ENCODE measurements around the gene ITPR1. TPM values are rescaled to one million over a fixed set of nuclear protein-coding genes. Genes with fewer than 3 reads are reported as not detected.

ITPR1 gene
- total RNA-seq, 1 experiment from 2014 or later, result 48.5 TPM

GRCh38 chr3:4818986-4819693 lies 326.0 kb downstream of the ITPR1 start:
- Histone ChIP-seq H4K20me1 (ENCODE audit: low read length) (no peaks in the 10 kb centered on the region), H3K4me2 (ENCODE audit: low read length) (no peak overlapping the region), H3K9me2 (replicated peaks; ENCODE audit: low read length) (no peaks in the 10 kb centered on the region), H3K36me3 (ENCODE audit: low read depth, low read length) (peaks cover 33% of the 10 kb centered on the region), H3K4me3 (ENCODE audit: low read length) (no peak overlapping the region), H3K4me1 (ENCODE audit: insufficient read depth, low read length) (peaks cover 26% of the 10 kb centered on the region), H3K27me3 (ENCODE audit: low read length) (no peaks in the 10 kb centered on the region), H3K27ac (ENCODE audit: low read length) (0 out of 2 replicates have a peak overlapping the region, but pooled peaks have one; percentile 8), H3K9ac (ENCODE audit: low read length) (no peak overlapping the region), H3K79me2 (ENCODE audit: low read length) (no peaks in the 10 kb centered on the region), H3K9me3 (ENCODE audit: low read length) (0 out of 2 replicates have a peak, but pooled peaks cover 15% of the 10 kb centered on the region), H3F3A (ENCODE audit: low read length, unreplicated experiment) (no peaks in the 10 kb centered on the region), H2AFZ (ENCODE audit: low read length) (no peak overlapping the region)
- peak; percentile 40 for ATAC-seq
- CTCF ChIA-PET, result no interaction called here
- TF ChIP-seq CTCF (conservative IDR thresholded peaks at IDR 0.05; ENCODE audit: low read depth, low read length), result no peak
- TF ChIP-seq EZH2phosphoT487 (IDR thresholded peaks at IDR 0.05; ENCODE audit: borderline replicate concordance, low read length), result no peak
- no peak for TF ChIP-seq EZH2 (IDR thresholded peaks at IDR 0.05; ENCODE audit: low read length, unreplicated experiment)
- intact Hi-C loops (cut with micrococcal nuclease), result no loop called here
- peak; percentile 37 for DNase-seq
- BruUV-seq (replicated peaks), result no TSS peak
- POLR2A ChIA-PET (ENCODE audit: unreplicated experiment), result interaction anchor here (0.6 kb wide), 1 partner anchor 48 kb away, joined by 3 read pairs; no protein-coding TSS in a partner anchor

- H3K27ac ChIP-seq (ENCODE audit: low read length), result no peak overlapping the region
- H3K9me2 ChIP-seq (replicated peaks; ENCODE audit: low read length), result no peaks in the 10 kb centered on the region
- no TSS peak for BruUV-seq (replicated peaks)
- no peak for ATAC-seq
- peaks cover 33% of the 10 kb centered on the region for H3K36me3 ChIP-seq (ENCODE audit: low read depth, low read length)
- H4K20me1 ChIP-seq (ENCODE audit: low read length), result no peaks in the 10 kb centered on the region
- TF ChIP-seq EZH2 (IDR thresholded peaks at IDR 0.05; ENCODE audit: low read length, unreplicated experiment), result no peak
- peaks cover 26% of the 10 kb centered on the region for H3K4me1 ChIP-seq (ENCODE audit: insufficient read depth, low read length)
- H3K4me2 ChIP-seq (ENCODE audit: low read length), result no peak overlapping the region
- no peak overlapping the region for H3K4me3 ChIP-seq (ENCODE audit: low read length)
- no peaks in the 10 kb centered on the region for H3F3A ChIP-seq (ENCODE audit: low read length, unreplicated experiment)
- H3K9ac ChIP-seq (ENCODE audit: low read length), result no peak overlapping the region
- no peaks in the 10 kb centered on the region for H3K79me2 ChIP-seq (ENCODE audit: low read length)
- no peaks in the 10 kb centered on the region for H3K27me3 ChIP-seq (ENCODE audit: low read length)
- H3K9me3 ChIP-seq (ENCODE audit: low read length), result 0 out of 2 replicates have a peak, but pooled peaks cover 15% of the 10 kb centered on the region
- intact Hi-C loops (cut with micrococcal nuclease), result no loop called here
- no peak overlapping the region for H2AFZ ChIP-seq (ENCODE audit: low read length)
- DNase-seq, result no peak
- CTCF ChIA-PET, result no interaction called here
- POLR2A ChIA-PET (ENCODE audit: unreplicated experiment), result interaction anchor here (0.6 kb wide), 1 partner anchor 47 kb away, joined by 3 read pairs; no protein-coding TSS in a partner anchor
Measured at GRCh38 chr3:4819746-4820145, 326.6 kb downstream of the ITPR1 start.

GRCh38 chr3:4820296-4821121 lies 327.4 kb downstream of the ITPR1 start:
- ChIA-PET POLR2A (ENCODE audit: unreplicated experiment) (no interaction called here), CTCF (no interaction called here)
- Histone ChIP-seq H3K4me1 (ENCODE audit: insufficient read depth, low read length) (peaks cover 33% of the 10 kb centered on the region), H3K27ac (ENCODE audit: low read length) (no peak overlapping the region), H3K9ac (ENCODE audit: low read length) (no peak overlapping the region), H2AFZ (ENCODE audit: low read length) (no peak overlapping the region), H3K4me2 (ENCODE audit: low read length) (no peak overlapping the region), H3K4me3 (ENCODE audit: low read length) (no peak overlapping the region), H3K27me3 (ENCODE audit: low read length) (no peaks in the 10 kb centered on the region), H3K36me3 (ENCODE audit: low read depth, low read length) (peaks cover 27% of the 10 kb centered on the region), H4K20me1 (ENCODE audit: low read length) (no peaks in the 10 kb centered on the region), H3K9me3 (ENCODE audit: low read length) (0 out of 2 replicates have a peak, but pooled peaks cover 15% of the 10 kb centered on the region), H3K79me2 (ENCODE audit: low read length) (no peaks in the 10 kb centered on the region), H3K9me2 (replicated peaks; ENCODE audit: low read length) (no peaks in the 10 kb centered on the region), H3F3A (ENCODE audit: low read length, unreplicated experiment) (no peaks in the 10 kb centered on the region)
- ATAC-seq (no peak), DNase-seq (no peak)
- TF ChIP-seq EZH2 (IDR thresholded peaks at IDR 0.05; ENCODE audit: low read length, unreplicated experiment), result no peak
- no peak for TF ChIP-seq EZH2phosphoT487 (IDR thresholded peaks at IDR 0.05; ENCODE audit: borderline replicate concordance, low read length)
- no peak for TF ChIP-seq CTCF (conservative IDR thresholded peaks at IDR 0.05; ENCODE audit: low read depth, low read length)
- intact Hi-C loops (cut with micrococcal nuclease), result no loop called here
- BruUV-seq (replicated peaks), result no TSS peak
